Measurements from ENCODE around the gene TRPM4.

TRPM4 gene

DNA sequence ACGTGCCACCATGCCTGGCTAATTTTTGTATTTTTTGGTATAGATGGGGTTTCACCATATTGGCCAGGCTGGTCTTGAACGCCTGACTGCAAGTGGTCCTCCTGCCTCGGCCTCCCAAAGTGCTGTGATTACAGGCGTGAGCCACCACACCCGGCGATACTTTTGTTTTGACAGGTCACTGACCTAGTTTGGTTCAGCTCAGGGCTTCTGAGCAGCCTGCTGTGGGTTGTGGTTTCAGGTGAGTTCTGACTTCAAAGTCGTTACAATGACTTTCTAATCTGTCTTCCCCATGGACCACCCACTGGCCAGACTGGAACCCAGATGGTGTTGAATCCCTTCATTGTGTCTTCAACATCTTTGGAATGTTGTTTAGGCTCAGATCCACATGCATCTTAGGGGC lies 73.8 kb downstream of the TRPM4 start:
- H3K4me3 ChIP-seq (ENCODE audit: low read depth, low read length), result no peak overlapping the region
- CTCF ChIA-PET, result interaction anchor here (0.9 kb wide), 1 partner anchor 232 kb away, joined by 3 read pairs; no protein-coding TSS in a partner anchor
- no peaks in the 10 kb centered on the region for H3K36me3 ChIP-seq (ENCODE audit: control insufficient read depth in 2 of 2, insufficient read depth in 1 of 2, low read length in 2 of 2)
- no peak overlapping the region for H3K27ac ChIP-seq (ENCODE audit: extremely low read depth, low read depth, low read length)
- POLR2A ChIA-PET, result no interaction called here
- TF ChIP-seq OVOL3 (tag by site-specific recombination; IDR thresholded peaks at IDR 0.05), result no peak
- TF ChIP-seq ZNF24 (tag by site-specific recombination; IDR thresholded peaks at IDR 0.05), result no peak
- no peak for TF ChIP-seq ZIC2 (tag by site-specific recombination; IDR thresholded peaks at IDR 0.05)
- no peak for TF ChIP-seq ZNF221 (tag by site-specific recombination; IDR thresholded peaks at IDR 0.05; ENCODE audit: borderline replicate concordance)
- TF ChIP-seq, protein P1, sequence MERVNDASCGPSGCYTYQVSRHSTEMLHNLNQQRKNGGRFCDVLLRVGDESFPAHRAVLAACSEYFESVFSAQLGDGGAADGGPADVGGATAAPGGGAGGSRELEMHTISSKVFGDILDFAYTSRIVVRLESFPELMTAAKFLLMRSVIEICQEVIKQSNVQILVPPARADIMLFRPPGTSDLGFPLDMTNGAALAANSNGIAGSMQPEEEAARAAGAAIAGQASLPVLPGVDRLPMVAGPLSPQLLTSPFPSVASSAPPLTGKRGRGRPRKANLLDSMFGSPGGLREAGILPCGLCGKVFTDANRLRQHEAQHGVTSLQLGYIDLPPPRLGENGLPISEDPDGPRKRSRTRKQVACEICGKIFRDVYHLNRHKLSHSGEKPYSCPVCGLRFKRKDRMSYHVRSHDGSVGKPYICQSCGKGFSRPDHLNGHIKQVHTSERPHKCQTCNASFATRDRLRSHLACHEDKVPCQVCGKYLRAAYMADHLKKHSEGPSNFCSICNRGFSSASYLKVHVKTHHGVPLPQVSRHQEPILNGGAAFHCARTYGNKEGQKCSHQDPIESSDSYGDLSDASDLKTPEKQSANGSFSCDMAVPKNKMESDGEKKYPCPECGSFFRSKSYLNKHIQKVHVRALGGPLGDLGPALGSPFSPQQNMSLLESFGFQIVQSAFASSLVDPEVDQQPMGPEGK (tag by site-specific recombination; IDR thresholded peaks at IDR 0.05), result no peak
- no peak for TF ChIP-seq ZSCAN18 (tag by site-specific recombination; IDR thresholded peaks at IDR 0.05)
- no peak for TF ChIP-seq ZNF654 (tag by site-specific recombination; IDR thresholded peaks at IDR 0.05; ENCODE audit: low read depth)
- no peak for TF ChIP-seq PBX3 (CRISPR knock-in tag; IDR thresholded peaks at IDR 0.05)
- TF ChIP-seq ZNF510 (tag by site-specific recombination; IDR thresholded peaks at IDR 0.05; ENCODE audit: insufficient replicate concordance), result no peak
- TF ChIP-seq ZNF140 (tag by site-specific recombination; IDR thresholded peaks at IDR 0.05), result no peak
- no peaks in the 10 kb centered on the region for H3K4me1 ChIP-seq (ENCODE audit: control insufficient read depth, insufficient read depth, low read length)
- H3K9me3 ChIP-seq (ENCODE audit: control insufficient read depth, insufficient read depth, low read depth, low read length), result no peaks in the 10 kb centered on the region

DNA sequence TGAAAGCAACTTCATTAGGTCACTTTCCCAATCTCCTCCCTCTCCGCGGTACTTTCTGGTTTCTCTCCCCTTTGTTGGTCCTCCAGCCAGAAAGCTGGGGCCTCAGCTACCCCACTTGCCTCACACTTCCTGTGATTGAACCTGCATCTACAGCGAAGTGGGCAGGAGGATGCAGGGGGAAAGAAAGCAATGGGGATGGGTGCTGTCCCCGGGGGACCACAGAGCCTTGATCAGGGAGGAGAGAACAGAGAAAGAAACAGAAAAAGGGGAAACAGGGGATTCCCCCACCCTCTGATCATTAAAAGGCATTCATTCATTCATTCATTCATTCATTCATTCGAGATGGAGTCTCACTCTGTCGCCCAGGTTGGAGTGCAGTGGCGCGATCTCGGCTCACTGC lies 74.2 kb downstream of the TRPM4 start:
- H3K4me1 ChIP-seq (ENCODE audit: control insufficient read depth, insufficient read depth, low read length), result no peaks in the 10 kb centered on the region
- H3K9me3 ChIP-seq (ENCODE audit: control insufficient read depth, insufficient read depth, low read depth, low read length), result no peaks in the 10 kb centered on the region
- ChIA-PET CTCF (interaction anchor here (0.7 to 0.9 kb wide), 2 partner anchors 21 to 232 kb away, joined by 3 read pairs; no protein-coding TSS in a partner anchor), POLR2A (no interaction called here)
- no peaks in the 10 kb centered on the region for H3K36me3 ChIP-seq (ENCODE audit: control insufficient read depth in 2 of 2, insufficient read depth in 1 of 2, low read length in 2 of 2)
- H3K4me3 ChIP-seq (ENCODE audit: low read depth, low read length), result no peak overlapping the region
- no peak overlapping the region for H3K27ac ChIP-seq (ENCODE audit: extremely low read depth, low read depth, low read length)
- no peak for TF ChIP-seq ZNF23 (tag by site-specific recombination; IDR thresholded peaks at IDR 0.05; ENCODE audit: borderline replicate concordance)
- TF ChIP-seq, protein P2, sequence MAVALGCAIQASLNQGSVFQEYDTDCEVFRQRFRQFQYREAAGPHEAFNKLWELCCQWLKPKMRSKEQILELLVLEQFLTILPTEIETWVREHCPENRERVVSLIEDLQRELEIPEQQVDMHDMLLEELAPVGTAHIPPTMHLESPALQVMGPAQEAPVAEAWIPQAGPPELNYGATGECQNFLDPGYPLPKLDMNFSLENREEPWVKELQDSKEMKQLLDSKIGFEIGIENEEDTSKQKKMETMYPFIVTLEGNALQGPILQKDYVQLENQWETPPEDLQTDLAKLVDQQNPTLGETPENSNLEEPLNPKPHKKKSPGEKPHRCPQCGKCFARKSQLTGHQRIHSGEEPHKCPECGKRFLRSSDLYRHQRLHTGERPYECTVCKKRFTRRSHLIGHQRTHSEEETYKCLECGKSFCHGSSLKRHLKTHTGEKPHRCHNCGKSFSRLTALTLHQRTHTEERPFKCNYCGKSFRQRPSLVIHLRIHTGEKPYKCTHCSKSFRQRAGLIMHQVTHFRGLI (tag by site-specific recombination; IDR thresholded peaks at IDR 0.05), result no peak
- TF ChIP-seq ZNF341 (tag by site-specific recombination; IDR thresholded peaks at IDR 0.05; ENCODE audit: low read depth), result no peak
- TF ChIP-seq ZNF280C (tag by site-specific recombination; IDR thresholded peaks at IDR 0.05), result no peak
- TF ChIP-seq ZNF654 (tag by site-specific recombination; IDR thresholded peaks at IDR 0.05; ENCODE audit: low read depth), result no peak
- TF ChIP-seq REST (tag by site-specific recombination; IDR thresholded peaks at IDR 0.05), result no peak
- TF ChIP-seq ZNF692 (tag by site-specific recombination; IDR thresholded peaks at IDR 0.05), result no peak
- TF ChIP-seq OSR2 (tag by site-specific recombination; IDR thresholded peaks at IDR 0.05), result no peak

Measured in HEK293 (cell line).